K562 (cell line): ENCODE data around the gene GCK. TPM values are rescaled to one million over a fixed set of nuclear protein-coding genes. Genes with fewer than 3 reads are reported as not detected.

Experiments used
- ATAC-seq: fragments of 200-7000 bp; cut with Tn5 transposase; 3 replicates; pipeline ENCODE4 v1.9.1; 2020; ENCODE audit warnings: moderate library complexity
- BruUV-seq: library from RNA; stranded (reverse); fragments of 400-500 nt; replicated peaks from 2 replicates; lab custom pipeline; 2021; lab: Mats Ljungman, UMichigan
- CTCF ChIA-PET: fragments of 300-600 bp; formaldehyde crosslinking; extraction: SDS; loops from one replicate; lab custom pipeline; 2021; ENCODE audit warnings: low intra/inter-chr PET ratio; lab: Yijun Ruan, JAX
- POLR2A ChIA-PET: fragments of 300-600, 350-650 bp; sonication (Branson Sonifier 250); formaldehyde crosslinking; extraction: SDS; loops from one replicate; lab custom pipeline; 2021; ENCODE audit warnings: antibody characterized with exemption, inconsistent platforms; lab: Yijun Ruan, JAX
- DNase-seq, 4 experiments: peaks; one replicate each; pipeline versions ENCODE4 v3.0.0 to v3.0.0-alpha.2; 2011 to 2018; ENCODE audit warnings: low spot score in 3 of 4, mixed read lengths in 3 of 4; ENCODE audit errors: extremely low read depth in 1 of 4
- FAIRE-seq: peaks from 2 replicates; lab custom pipeline; 2011; peaks lifted over from hg19 to GRCh38; lab: Jason Lieb, UNC
- H2AFZ ChIP-seq: 2 replicates; pipeline ENCODE4 v1.6.0; 2011; ENCODE audit warnings: low read depth, low read length, control low read depth, inconsistent platforms
- H3K27ac ChIP-seq: fragments of 200-600 bp; 3 replicates; pipeline ENCODE4 v1.8.0; 2011; ENCODE audit warnings: low read depth, mild to moderate bottlenecking, control low read depth, inconsistent platforms, low read length, moderate library complexity, mixed read lengths; ENCODE audit errors: extremely low read depth
- H3K27me3 ChIP-seq, 2 experiments: fragments of 300-600 bp in 1 of 2; 2 replicates in 1 of 2; 3 replicates in 1 of 2; pipeline versions ENCODE4 v1.6.0 to v1.8.0; 2011; ENCODE audit warnings: inconsistent platforms in 2 of 2, low read length in 2 of 2, mild to moderate bottlenecking in 1 of 2, mixed read lengths in 1 of 2, moderate library complexity in 1 of 2; ENCODE audit not compliant: control insufficient read depth in 2 of 2, insufficient read depth in 2 of 2
- H3K36me3 ChIP-seq: fragments of 300-600 bp; 3 replicates; pipeline ENCODE4 v1.8.0; 2011; ENCODE audit warnings: mild to moderate bottlenecking, low read length, inconsistent platforms; ENCODE audit not compliant: control insufficient read depth, insufficient read depth
- H3K4me1 ChIP-seq, 2 experiments: fragments of 200-600 bp in 1 of 2; replicated peaks in 1 of 2; 2 replicates in 1 of 2; 3 replicates in 1 of 2; pipeline versions ENCODE4 v1.5.1 to v1.8.0; 2011; ENCODE audit warnings: inconsistent platforms in 2 of 2, low read length in 2 of 2, mild to moderate bottlenecking in 1 of 2, mixed read lengths in 1 of 2, moderate library complexity in 1 of 2; ENCODE audit not compliant: control insufficient read depth in 2 of 2, insufficient read depth in 2 of 2
- H3K4me2 ChIP-seq: 2 replicates; pipeline ENCODE4 v1.6.1; 2011; ENCODE audit warnings: low read length, control low read depth, inconsistent platforms, mixed read lengths; ENCODE audit not compliant: insufficient read depth
- H3K4me3 ChIP-seq: fragments of 200-600 bp; sonication (generic), shearing (Covaris generic); 2 replicates; pipeline ENCODE4 v1.5.1; 2016; ENCODE audit warnings: control low read depth, inconsistent platforms
- H3K79me2 ChIP-seq: fragments of 200-600 bp; 3 replicates; pipeline ENCODE4 v1.8.0; 2011; ENCODE audit warnings: low read length, inconsistent platforms; ENCODE audit not compliant: control insufficient read depth, insufficient read depth
- H3K9ac ChIP-seq, 2 experiments: 2 replicates each; pipeline versions ENCODE4 v1.6.0 to v1.6.1; 2011; ENCODE audit warnings: low read depth in 2 of 2, low read length in 2 of 2, control low read depth in 1 of 2, inconsistent platforms in 1 of 2, mild to moderate bottlenecking in 1 of 2, mixed read lengths in 1 of 2; ENCODE audit not compliant: insufficient read depth in 1 of 2
- H3K9me1 ChIP-seq: one replicate; pipeline ENCODE4 v1.6.0; 2011; ENCODE audit warnings: inconsistent platforms, mild to moderate bottlenecking, low read length, moderate library complexity; ENCODE audit not compliant: control insufficient read depth, insufficient read depth
- H3K9me3 ChIP-seq: replicated peaks from 2 replicates; pipeline ENCODE4 v1.5.1; 2011; ENCODE audit warnings: low read depth, low read length, inconsistent platforms; ENCODE audit not compliant: control insufficient read depth, insufficient read depth
- H4K20me1 ChIP-seq: replicated peaks from 2 replicates; pipeline ENCODE4 v1.6.1; 2011; ENCODE audit warnings: low read length, inconsistent platforms, mixed read lengths; ENCODE audit not compliant: control insufficient read depth, insufficient read depth
- CTCF ChIP-seq, 3 experiments: IDR thresholded peaks in 2 of 3; conservative IDR thresholded peaks in 1 of 3; 2 replicates each; pipeline ENCODE4 v1.5.1; 2011 to 2012; ENCODE audit warnings: low read length in 3 of 3, mild to moderate bottlenecking in 3 of 3, control low read depth in 2 of 3, improper control_type of control experiment in 1 of 3, inconsistent platforms in 1 of 3, low read depth in 1 of 3, mixed read lengths in 1 of 3, moderate library complexity in 1 of 3; ENCODE audit not compliant: insufficient read depth in 2 of 3
- HNRNPLL ChIP-seq: fragments of 200-400 bp; formaldehyde crosslinking; IDR thresholded peaks from 2 replicates; pipeline ENCODE4 v1.6.1; 2017; ENCODE audit warnings: low read length, low read depth, mild to moderate bottlenecking; ENCODE audit not compliant: poor library complexity, severe bottlenecking
- ZNF143 ChIP-seq: sonication (generic); formaldehyde crosslinking; IDR thresholded peaks from 2 replicates; pipeline ENCODE4 v1.9.0; 2022; ENCODE audit warnings: mild to moderate bottlenecking, missing genetic modification reagents
- WGBS: fragments of 100-300 bp; shearing (Covaris generic); methylation state at CpG from one replicate; pipeline ENCODE4 v1.1.6; 2016; ENCODE audit warnings: low coverage, mixed read lengths; ENCODE audit not compliant: insufficient coverage; ENCODE audit errors: missing lambda C conversion rate; 5-methylcytosine and 5-hydroxymethylcytosine counted together
- in situ Hi-C: fragments of 300-500 bp; cut with MboI; formaldehyde crosslinking; loops from 4 replicates; pipeline ENCODE4 v1.15.0; 2018; ENCODE audit warnings: inconsistent platforms, mixed read lengths
- intact Hi-C: fragments of 100-400 bp; cut with micrococcal nuclease; formaldehyde crosslinking; loops from 2 replicates; pipeline ENCODE4 v1.14.2; 2022
- polyA plus RNA-seq, 8 experiments: library from polyadenylated mRNA; depleted of rRNA in 4 of 8; stranded (reverse) in 5 of 8; unstranded in 3 of 8; fragments of >200 nt; fragmentation: Nextera tagmentation in 2 of 8; fragmentation: Illumina TruSeq in 1 of 8; extraction: Ambion mirVana in 2 of 8; extraction: Trizol in 1 of 8; gene quantifications; 2 replicates each; pipeline versions ENCODE4 v1.2.1 to v1.2.3, GENCODE V29; 2011 to 2014; ENCODE audit warnings: inconsistent platforms in 1 of 8, missing spikeins in 1 of 8
- total RNA-seq, 7 experiments: library from RNA; depleted of rRNA in 6 of 7; stranded (reverse); fragments of >200 nt in 6 of 7; fragmentation: Illumina TruSeq in 2 of 7; extraction: Trizol in 2 of 7; gene quantifications; 2 replicates each; pipeline versions ENCODE4 v1.2.1 to v1.2.3, GENCODE V29; 2011 to 2021; ENCODE audit warnings: low replicate concordance in 1 of 7

Gene GCK
- total and polyA plus RNA-seq, 9 of the 15 experiments (the other 6 are each of a cell fraction or from before 2014, with no cell fraction given): 0.11 to 0.55 (median 0.16) TPM; not detected in 3

DNA sequence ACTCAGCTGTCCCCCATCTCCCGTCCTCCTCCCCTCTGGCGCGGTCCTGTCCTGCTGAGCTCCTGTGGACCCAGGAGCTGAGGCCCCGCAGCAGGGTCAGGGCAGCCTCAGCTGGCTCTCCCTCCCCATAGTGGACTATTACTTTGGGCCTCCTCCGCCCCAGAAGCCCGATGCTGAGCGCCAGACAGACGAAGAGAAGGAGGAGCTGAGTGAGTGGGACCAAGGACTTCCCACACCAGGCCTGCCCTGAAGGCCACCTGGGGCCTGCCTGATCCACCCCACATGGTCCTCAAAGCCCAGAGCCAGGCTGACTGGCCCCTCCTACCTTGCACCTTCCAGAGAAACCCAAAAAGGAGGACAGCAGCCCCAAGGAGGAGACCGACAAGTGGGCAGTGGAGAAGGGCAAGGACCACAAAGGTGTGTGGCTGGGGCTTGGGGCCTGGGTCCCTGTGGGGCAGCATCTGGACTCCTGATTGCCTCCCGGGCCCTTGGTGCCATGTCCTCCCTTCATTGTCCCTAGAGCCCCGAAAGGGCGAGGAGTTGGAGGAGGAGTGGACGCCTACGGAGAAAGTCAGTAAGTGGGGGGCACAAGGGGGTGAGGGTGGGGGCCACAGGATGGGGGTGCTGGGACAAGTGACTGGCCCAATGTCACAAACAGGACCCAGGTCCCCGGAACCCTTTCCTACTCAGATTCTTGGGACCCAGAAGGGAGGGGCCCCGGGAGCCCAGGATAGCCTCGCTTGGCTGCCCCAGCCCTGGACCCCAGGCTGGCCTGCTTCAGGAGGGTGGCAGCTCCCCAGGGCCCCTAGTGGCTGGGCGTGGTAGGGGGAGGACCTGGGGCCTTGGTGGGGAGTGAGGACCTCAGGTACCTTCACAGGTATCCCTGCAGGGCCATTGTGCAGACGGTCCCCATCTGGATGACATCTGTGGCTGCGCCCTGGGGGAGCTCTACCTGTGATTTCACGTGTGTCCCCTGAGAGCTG lies 80.2 kb downstream of the GCK start:
- ATAC-seq (peak; percentile 20; the same call in 2 of the 3 replicates), DNase-seq (peak in 2 of 4 experiments; percentile 45 to 48), FAIRE-seq (no peak)
- Histone ChIP-seq H3K79me2 (no peaks in the 10 kb centered on the region), H2AFZ (no peak overlapping the region), H3K4me2 (no peak overlapping the region), H3K27ac (no peak overlapping the region), H3K36me3 (peaks cover under 1% of the 10 kb centered on the region; the same call in 1 of the 3 replicates), H3K4me3 (no peak overlapping the region), H3K9ac (peak overlapping the region in 1 of 2 experiments; percentile 51; a peak in 1 of 4 replicates), H3K27me3 (peaks cover 19 to 51% of the 10 kb centered on the region in 2 experiments; a peak in 4 of 5 replicates), H4K20me1 (peaks cover 23% of the 10 kb centered on the region), H3K4me1 (peaks cover 10 to 63% of the 10 kb centered on the region in 2 experiments; a peak in 4 of 5 replicates), H3K9me1 (peaks cover 9% of the 10 kb centered on the region), H3K9me3 (no peaks in the 10 kb centered on the region)
- TF ChIP-seq HNRNPLL (no peak), CTCF (IDR thresholded peaks at IDR 0.05 in 2 of 3, conservative IDR thresholded peaks at IDR 0.05 in 1 of 3; ENCODE audit: insufficient read depth in 2 of 3, low read depth in 1 of 3, low read length in 3 of 3) (peak; percentile 3 to 43 (median 20); a peak in 2 of 6 replicates), ZNF143 (CRISPR knock-in tag) (no peak)
- 14% methylated on average over 12 of the region's 21 CpGs for WGBS
- intact Hi-C loops: no loop called here
- ChIA-PET CTCF (no interaction called here), POLR2A (interaction anchor here (0.8 kb wide), 1 partner anchor 14 kb away, joined by 3 read pairs; the partner anchor contains the start of gene POLD2)
- in situ Hi-C loops: no loop called here
- no TSS peak for BruUV-seq
